Pancreas (tissue), 10 donors: ENCODE data around the gene SLC4A2. TPM values are rescaled to one million over a fixed set of nuclear protein-coding genes. Genes with fewer than 3 reads are reported as not detected.
A peak's percentile ranks its signal among the peaks of the same experiment; 100 is the strongest.

Experiments
- ATAC-seq, 4 donors: fragments of 200-7000 bp; cut with Tn5 transposase; one replicate each; pipeline versions ENCODE4 v1.8.0 to v1.9.1; 2020; ENCODE audit warnings: mild to moderate bottlenecking in 4 of 4, moderate library complexity in 4 of 4
- DNase-seq, 6 donors: peaks; one replicate each; pipeline ENCODE4 v3.0.0-alpha.2; 2020
- FAIRE-seq: peaks from 2 replicates; lab custom pipeline; 2012; peaks lifted over from hg19 to GRCh38; lab: Jason Lieb, UNC
- H3K27ac ChIP-seq, 4 donors: fragments of 200-600 bp; sonication (generic); 1 replicate in 3 of 4; 2 replicates in 1 of 4; pipeline versions ENCODE4 v1.5.0 to v1.8.0; 2020
- H3K27me3 ChIP-seq, 4 donors: fragments of 200-600 bp; one replicate each; pipeline ENCODE4 v1.8.0; 2021
- H3K36me3 ChIP-seq, 3 donors: fragments of 200-600 bp; sonication (generic) in 1 of 3; one replicate each; pipeline versions ENCODE4 v1.5.0 to v1.8.0; 2020 to 2021
- H3K4me1 ChIP-seq, 3 donors: fragments of 200-600 bp; one replicate each; pipeline ENCODE4 v1.8.0; 2021
- H3K4me3 ChIP-seq, 4 donors: fragments of 200-600 bp; sonication (generic) in 2 of 4; one replicate each; pipeline versions ENCODE4 v1.5.0 to v1.8.0; 2020 to 2021
- H3K9me3 ChIP-seq, 4 donors: fragments of 200-600 bp; one replicate each; pipeline ENCODE4 v1.8.0; 2021
- WGBS, 2 donors: extraction: QIAGEN DNeasy Blood & Tissue Kit; methylation state at CpG; one replicate each; pipeline ENCODE4 v1.1.7; 2013; 5-methylcytosine and 5-hydroxymethylcytosine counted together
- intact Hi-C, 3 donors: fragments of 100-400 bp; cut with DNase I; formaldehyde crosslinking; loops; one replicate each; pipeline versions ENCODE4 v1.11.1 to v1.14.2; 2022
- polyA plus RNA-seq, 2 donors: library from polyadenylated mRNA; stranded (reverse); fragments of 200-250 nt; gene quantifications; one replicate each; pipeline ENCODE4 v1.2.3, GENCODE V29; 2013
- total RNA-seq, 6 donors: library from RNA; stranded (reverse); fragmentation: NEBNext Ultra II Directional in 4 of 6; extraction: Animal tissue kit (Norgen Biotek cat#: 25700) in 4 of 6; gene quantifications; one replicate each; pipeline versions ENCODE4 v1.2.1 to v1.2.4, GENCODE V29; 2021 to 2023
- TF ChIP-seq, protein P1 (sequence below), 4 donors: fragments of 200-600 bp; sonication (generic) in 3 of 4; IDR thresholded peaks; one replicate each; pipeline versions ENCODE4 v1.5.0 to v1.8.0; 2021; ENCODE audit warnings: antibody characterized with exemption in 4 of 4
- donor health status: healthy with polysubstance abuse.
- donor health status: DM: no; HTN: no; CAD: no; lungs with moderate emphysema.
- donor health status: DM: no; HTN: no; CAD: no.
- donor health status: control.
- donor health status: control.
- donor health status: Bipolar disorder and iron deficiency.
- donor health status: DM: yes; HTN: yes; CAD: no.
- donor health status: DM: no; HTN: no; CAD: no.
- donor health status: DM: no; HTN: no; CAD: no.
- donor health status: DM: yes; HTN: yes; CAD: no.

Gene SLC4A2
- total and polyA plus RNA-seq, 8 donors = 69.2 to 211 (median 87.2) TPM

DNA sequence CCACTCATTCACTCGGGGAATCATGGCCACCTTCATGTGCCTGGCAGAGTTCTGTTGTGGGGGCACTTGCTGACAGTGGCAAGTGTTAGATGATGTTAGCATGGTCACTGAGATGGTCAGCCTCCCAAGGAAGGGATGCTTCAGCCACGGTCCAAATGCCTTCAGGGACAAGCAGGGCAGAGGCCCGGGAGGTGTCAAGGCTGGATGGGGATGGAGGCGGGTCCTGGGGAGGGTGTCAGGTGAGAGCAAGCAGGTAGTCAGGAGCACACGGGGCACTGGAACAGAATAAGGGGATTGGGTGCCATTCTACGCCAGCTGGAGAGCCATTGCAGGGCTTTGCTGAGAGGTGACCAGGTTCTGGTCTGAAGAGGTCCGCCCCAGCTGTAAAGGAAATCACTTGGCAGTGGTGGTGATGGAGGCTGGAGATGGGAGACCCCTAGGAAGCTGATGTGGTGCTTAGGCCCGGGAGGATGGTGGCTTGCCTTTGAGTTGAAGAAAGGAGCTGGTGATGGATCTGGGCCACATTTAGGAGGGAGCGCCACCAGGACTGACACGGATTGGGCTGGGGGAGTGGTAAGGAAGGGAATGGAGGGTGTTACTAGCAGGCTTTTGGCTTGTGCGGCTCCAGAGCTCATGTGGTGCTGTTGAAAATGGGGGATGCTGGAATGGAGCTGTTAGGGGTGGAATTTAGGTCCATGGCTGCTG, 51.0 kb downstream of the SLC4A2 start:
- intact Hi-C loops = loop anchor here in 1 of 3 donors (5.0 kb wide), 1 partner anchor 78 kb away; no protein-coding TSS in a partner anchor
- 62 to 70% methylated on average over 11 of the region's 11 CpGs for WGBS, 2 donors
- no peak overlapping the region for H3K27ac ChIP-seq
- no peaks in the 10 kb centered on the region for H3K9me3 ChIP-seq
- peaks cover 4 to 20% (median 13%) of the 10 kb centered on the region in 3 donors for H3K4me1 ChIP-seq
- no peak for ATAC-seq
- no peaks in the 10 kb centered on the region for H3K36me3 ChIP-seq
- no peak for FAIRE-seq
- no peaks in the 10 kb centered on the region for H3K27me3 ChIP-seq
- TF ChIP-seq, protein P1, sequence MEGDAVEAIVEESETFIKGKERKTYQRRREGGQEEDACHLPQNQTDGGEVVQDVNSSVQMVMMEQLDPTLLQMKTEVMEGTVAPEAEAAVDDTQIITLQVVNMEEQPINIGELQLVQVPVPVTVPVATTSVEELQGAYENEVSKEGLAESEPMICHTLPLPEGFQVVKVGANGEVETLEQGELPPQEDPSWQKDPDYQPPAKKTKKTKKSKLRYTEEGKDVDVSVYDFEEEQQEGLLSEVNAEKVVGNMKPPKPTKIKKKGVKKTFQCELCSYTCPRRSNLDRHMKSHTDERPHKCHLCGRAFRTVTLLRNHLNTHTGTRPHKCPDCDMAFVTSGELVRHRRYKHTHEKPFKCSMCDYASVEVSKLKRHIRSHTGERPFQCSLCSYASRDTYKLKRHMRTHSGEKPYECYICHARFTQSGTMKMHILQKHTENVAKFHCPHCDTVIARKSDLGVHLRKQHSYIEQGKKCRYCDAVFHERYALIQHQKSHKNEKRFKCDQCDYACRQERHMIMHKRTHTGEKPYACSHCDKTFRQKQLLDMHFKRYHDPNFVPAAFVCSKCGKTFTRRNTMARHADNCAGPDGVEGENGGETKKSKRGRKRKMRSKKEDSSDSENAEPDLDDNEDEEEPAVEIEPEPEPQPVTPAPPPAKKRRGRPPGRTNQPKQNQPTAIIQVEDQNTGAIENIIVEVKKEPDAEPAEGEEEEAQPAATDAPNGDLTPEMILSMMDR (IDR thresholded peaks at IDR 0.05) = no peak
- H3K4me3 ChIP-seq = no peak overlapping the region
- DNase-seq = peak in 1 of 6 donors; percentile 44

DNA sequence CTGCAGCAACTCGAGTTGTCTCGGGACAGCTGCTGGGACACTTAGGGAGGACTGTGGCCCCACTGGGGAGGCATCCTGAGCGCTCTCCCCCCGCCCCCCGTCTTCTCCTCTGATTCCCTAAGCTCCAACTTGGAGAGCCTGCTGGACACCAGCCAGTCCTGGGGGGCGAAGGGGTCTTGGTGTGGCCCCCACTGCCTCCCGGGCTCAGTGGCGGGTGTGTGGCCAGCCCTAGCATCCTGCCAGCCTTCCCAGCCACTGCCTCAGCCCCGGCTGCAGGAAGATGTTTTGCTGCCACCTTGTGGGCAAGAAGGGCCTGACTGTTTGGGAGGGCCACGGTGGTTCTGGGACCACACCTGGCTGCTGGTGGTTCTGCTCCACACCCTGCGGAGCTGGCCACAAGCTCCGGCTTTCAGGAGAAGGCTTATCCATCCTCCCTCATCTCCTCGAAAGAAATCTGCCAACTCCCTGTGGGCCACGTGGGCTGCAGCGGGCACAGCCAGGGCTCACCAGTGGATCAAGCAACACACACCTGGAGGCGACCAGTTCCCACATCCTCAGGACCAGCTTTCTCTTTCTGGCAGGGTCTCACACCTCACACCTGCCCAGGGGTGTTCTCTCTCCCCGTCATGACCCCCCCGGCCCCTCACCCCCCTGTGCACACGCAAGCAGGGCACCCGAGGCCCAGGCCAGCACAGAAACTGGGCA, 51.7 kb downstream of the SLC4A2 start:
- no peak for FAIRE-seq
- no peaks in the 10 kb centered on the region for H3K36me3 ChIP-seq

DNA sequence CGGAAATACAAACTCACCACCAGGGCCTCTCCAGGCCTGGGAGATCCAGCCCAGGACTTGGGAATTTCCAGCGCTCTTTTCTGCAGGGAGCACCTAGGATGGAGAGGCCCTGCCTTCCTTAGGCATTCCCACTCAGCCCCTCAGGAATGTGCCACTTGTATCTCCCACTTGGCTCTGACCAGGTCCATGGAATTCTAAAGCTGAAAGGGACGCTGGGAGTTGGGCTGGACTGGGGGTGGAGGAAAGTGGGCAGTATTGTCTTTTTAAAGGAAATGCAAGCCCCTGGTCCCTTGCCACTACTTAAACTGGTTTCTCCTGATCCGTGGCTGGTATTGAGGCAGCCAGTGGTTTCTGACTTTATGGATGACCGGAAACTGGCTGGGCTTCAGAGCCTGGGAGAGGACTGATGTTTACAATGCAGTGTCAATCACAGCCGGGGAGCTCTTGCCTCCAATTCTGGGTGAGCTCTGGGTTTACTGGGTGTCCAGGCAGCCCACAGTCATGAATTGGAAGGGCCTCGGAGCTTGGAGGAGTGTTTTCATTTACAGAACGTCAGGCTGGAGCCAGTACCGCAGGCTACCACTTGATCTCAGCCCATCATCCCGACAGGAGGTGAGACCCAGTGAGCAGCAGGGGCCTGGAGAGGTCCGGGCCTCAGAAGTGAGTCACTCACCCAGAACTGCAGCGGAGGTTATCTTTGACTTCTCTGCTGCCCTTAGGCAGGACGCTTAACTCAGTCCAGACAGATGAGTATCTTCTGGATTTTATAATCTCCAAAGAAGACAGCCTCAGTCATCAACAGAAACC, 54.2 kb downstream of the SLC4A2 start:
- TF ChIP-seq, protein P1 (IDR thresholded peaks at IDR 0.05) = no peak
- H3K27ac ChIP-seq = no peak overlapping the region
- peaks cover 0 to 3% (median 0%) of the 10 kb centered on the region in 3 donors for H3K36me3 ChIP-seq
- peaks cover 4 to 20% (median 13%) of the 10 kb centered on the region in 3 donors for H3K4me1 ChIP-seq
- 48 to 57% methylated on average over 13 of the region's 13 CpGs for WGBS, 2 donors
- peak overlapping the region in 1 of 4 donors; percentile 9 for H3K4me3 ChIP-seq
- ATAC-seq (peak in 3 of 4 donors; percentile 12 to 24 (median 14)), DNase-seq (peak in 1 of 6 donors; percentile 38), FAIRE-seq (no peak)
- H3K27me3 ChIP-seq = no peaks in the 10 kb centered on the region
- intact Hi-C loops = loop anchor here in 1 of 3 donors (5.0 kb wide), 1 partner anchor 81 kb away; no protein-coding TSS in a partner anchor
- no peaks in the 10 kb centered on the region for H3K9me3 ChIP-seq

More for the DNA sequence above, 51.7 kb downstream of the SLC4A2 start:
- no peak overlapping the region for H3K4me3 ChIP-seq
- 20 to 21% methylated on average over 19 to 20 of the region's 20 CpGs for WGBS, 2 donors
- no peaks in the 10 kb centered on the region for H3K9me3 ChIP-seq
- TF ChIP-seq, protein P1 (IDR thresholded peaks at IDR 0.05) = peak; percentile 83 to 93 (median 89)
- intact Hi-C loops = loop anchor here in 1 of 3 donors (5.0 kb wide), 1 partner anchor 79 kb away; no protein-coding TSS in a partner anchor
- peak overlapping the region in 3 of 4 donors; percentile 12 to 55 (median 37) for H3K27ac ChIP-seq
- peaks cover 4 to 20% (median 13%) of the 10 kb centered on the region in 3 donors for H3K4me1 ChIP-seq
- DNase-seq (peak; percentile 68 to 93 (median 84)), ATAC-seq (peak; percentile 78 to 90 (median 82))
- H3K27me3 ChIP-seq = no peaks in the 10 kb centered on the region

DNA sequence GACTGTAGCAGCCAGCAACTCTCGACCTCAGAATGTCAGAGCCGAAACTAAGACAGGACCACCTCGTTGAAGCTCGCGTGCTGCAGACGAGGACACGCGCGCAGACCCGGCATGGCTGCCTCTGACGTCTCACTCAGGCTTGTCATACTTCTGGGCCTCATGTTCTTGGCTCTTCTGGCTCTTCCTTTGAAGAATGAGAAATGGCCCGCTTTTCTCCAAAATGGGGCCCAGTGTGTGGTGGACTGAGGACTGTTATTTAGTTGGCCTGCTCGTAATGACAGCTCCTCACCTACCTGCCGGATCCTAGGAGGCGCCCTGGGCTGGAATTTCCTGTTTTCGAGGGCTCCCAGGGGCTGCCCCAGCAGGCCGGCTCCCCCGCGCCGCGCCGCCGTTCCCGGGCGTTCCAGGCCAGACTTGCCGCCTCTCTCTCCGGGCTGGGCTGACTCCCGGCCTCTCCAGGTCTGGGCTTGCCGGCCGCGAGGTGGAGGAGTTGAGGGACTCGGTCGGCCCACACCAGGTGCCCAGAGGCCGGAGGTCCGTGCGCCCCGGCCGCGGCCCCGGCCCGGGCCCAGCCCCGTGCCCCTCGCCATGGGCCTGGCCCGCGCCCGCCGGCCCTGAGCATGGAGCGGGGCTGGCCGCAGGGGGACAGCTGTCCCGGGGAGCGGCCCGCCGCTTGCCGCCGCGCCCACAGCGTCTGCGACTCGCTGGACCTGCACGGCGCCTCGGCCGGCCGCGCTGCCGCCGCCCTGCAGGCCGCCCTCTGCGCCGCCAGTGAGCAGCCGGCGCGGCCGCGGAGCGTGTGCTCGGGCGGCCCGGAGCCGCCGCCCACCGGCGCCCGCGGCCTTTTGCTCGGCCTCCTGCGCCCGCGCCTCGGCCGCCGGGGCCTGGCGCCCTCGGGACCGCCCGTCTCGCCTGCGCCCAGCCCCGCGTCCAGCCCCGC, 55.0 kb downstream of the SLC4A2 start:
- Histone ChIP-seq H3K36me3 (peaks cover 0 to 12% (median 5%) of the 10 kb centered on the region in 3 donors), H3K9me3 (no peaks in the 10 kb centered on the region), H3K4me1 (peaks cover 4 to 20% (median 13%) of the 10 kb centered on the region in 3 donors), H3K27ac (no peak overlapping the region), H3K4me3 (peak overlapping the region in 2 of 4 donors; percentile 26 to 38), H3K27me3 (no peaks in the 10 kb centered on the region)
- 29 to 31% methylated on average over 52 to 101 of the region's 101 CpGs for WGBS, 2 donors
- ATAC-seq (peak in 3 of 4 donors; percentile 4 to 24 (median 19)), DNase-seq (peak in 3 of 6 donors; percentile 43 to 87 (median 65)), FAIRE-seq (no peak)
- TF ChIP-seq, protein P1 (IDR thresholded peaks at IDR 0.05) = no peak
- intact Hi-C loops = loop anchor here in 1 of 3 donors (5.0 kb wide), 1 partner anchor 82 kb away; no protein-coding TSS in a partner anchor
